NCI-H82 treated with DMSO at 0.1 percent for 48 hours (cell line): ENCODE measurements around the gene CCDC142.

Experiments used
- DNase-seq: peaks from one replicate; lab custom pipeline; 2025; ENCODE audit not compliant: unreplicated experiment; lab: John Stamatoyannopoulos, UW

CCDC142 gene

GRCh38 chr2:74482801-74483674 is at the start of gene CCDC142, which contains the start of gene TTC31:
Gene CCDC142 (minus strand): TSS chr2:74482998. CDS start chr2:74482837, 161 bp downstream.
Gene TTC31 (plus strand): TSS chr2:74483081. CDS start chr2:74483096, 15 bp downstream.
- DNase-seq, result peak; percentile 97

- peak; percentile 47 for DNase-seq
Observed at GRCh38 chr2:74532222-74532621, 49.4 kb upstream of the CCDC142 start.

GRCh38 chr2:74531666-74532065 is 48.9 kb upstream of the CCDC142 start:
- DNase-seq, result no peak

GRCh38 chr2:74530239-74531187 is 47.7 kb upstream of the CCDC142 start:
- DNase-seq, result no peak

- DNase-seq, result peak; percentile 94
Observed at GRCh38 chr2:74529357-74530238, 46.8 kb upstream of the CCDC142 start, which contains the start of the genes AUP1 and HTRA2. Gene AUP1 (minus strand): TSS chr2:74529706. CDS start chr2:74529629, 77 bp downstream. Gene HTRA2 (plus strand): TSS chr2:74529933. CDS start chr2:74530007, 74 bp downstream.

- DNase-seq, result no peak
Observed at GRCh38 chr2:74528600-74529356, 46.0 kb upstream of the CCDC142 start.

GRCh38 chr2:74527741-74528140 is 44.9 kb upstream of the CCDC142 start:
- DNase-seq, result no peak

- no peak for DNase-seq
Observed at GRCh38 chr2:74526649-74527230, 43.9 kb upstream of the CCDC142 start.

- DNase-seq, result peak; percentile 18
Observed at GRCh38 chr2:74525717-74526648, 43.2 kb upstream of the CCDC142 start, which contains the start of gene DQX1. Gene DQX1 (minus strand): TSS chr2:74526231. CDS start chr2:74525729, 502 bp downstream.

- no peak for DNase-seq
Observed at GRCh38 chr2:74524955-74525716, 42.3 kb upstream of the CCDC142 start.

GRCh38 chr2:74524005-74524404 is 41.2 kb upstream of the CCDC142 start:
- DNase-seq, result no peak

GRCh38 chr2:74522516-74522915 is 39.7 kb upstream of the CCDC142 start:
- DNase-seq, result no peak

GRCh38 chr2:74516650-74517049 is 33.9 kb upstream of the CCDC142 start:
- DNase-seq, result no peak

- peak; percentile 23 for DNase-seq
Observed at GRCh38 chr2:74515981-74516633, 33.3 kb upstream of the CCDC142 start.

- DNase-seq, result no peak
Observed at GRCh38 chr2:74515271-74515980, 32.6 kb upstream of the CCDC142 start.
